NCI-H526 (cell line): ENCODE data around the gene PIN4.
"Not testable (repeated sequence)": the region's sequence is repeated elsewhere in the genome, so short reads cannot be mapped to it uniquely, and the experiment has no call there.

ENCODE experiments used
- DNase-seq, 2 experiments: peaks; one replicate each; lab custom pipeline; 2025; lab: John Stamatoyannopoulos, UW

PIN4 gene

DNA sequence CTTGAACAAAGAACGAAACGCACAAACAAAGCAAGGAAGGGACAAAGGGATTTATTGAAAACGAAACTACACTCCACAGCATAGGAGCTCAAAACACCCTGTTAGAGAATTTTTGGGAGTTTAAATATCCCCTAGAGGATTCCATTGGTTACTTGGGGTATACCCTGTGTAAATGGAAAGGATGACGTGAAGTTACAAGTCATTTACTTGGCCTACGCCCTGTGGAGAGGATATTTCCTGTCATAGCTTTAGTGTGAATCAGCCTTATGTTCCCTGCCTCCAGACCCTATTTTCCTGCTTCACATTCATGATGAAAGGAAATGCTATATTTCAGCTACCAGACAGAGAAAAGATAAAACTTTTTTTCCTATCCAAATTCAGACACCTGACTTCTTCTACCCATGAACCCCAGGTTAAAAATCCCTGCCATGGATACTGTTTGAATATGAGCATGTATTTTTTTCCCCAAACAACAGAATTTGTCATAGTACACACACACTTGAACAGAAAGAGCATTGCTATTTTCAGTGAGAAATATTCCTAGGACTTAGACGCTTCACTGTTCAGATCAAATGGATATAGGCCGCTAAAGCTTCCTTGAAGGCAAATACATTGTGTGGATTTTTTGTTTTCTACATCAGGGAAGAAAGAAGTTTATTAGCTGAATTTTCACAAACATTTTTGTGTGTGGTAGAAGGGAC lies 20.4 kb downstream of the PIN4 start:
- DNase-seq = no peak

DNA sequence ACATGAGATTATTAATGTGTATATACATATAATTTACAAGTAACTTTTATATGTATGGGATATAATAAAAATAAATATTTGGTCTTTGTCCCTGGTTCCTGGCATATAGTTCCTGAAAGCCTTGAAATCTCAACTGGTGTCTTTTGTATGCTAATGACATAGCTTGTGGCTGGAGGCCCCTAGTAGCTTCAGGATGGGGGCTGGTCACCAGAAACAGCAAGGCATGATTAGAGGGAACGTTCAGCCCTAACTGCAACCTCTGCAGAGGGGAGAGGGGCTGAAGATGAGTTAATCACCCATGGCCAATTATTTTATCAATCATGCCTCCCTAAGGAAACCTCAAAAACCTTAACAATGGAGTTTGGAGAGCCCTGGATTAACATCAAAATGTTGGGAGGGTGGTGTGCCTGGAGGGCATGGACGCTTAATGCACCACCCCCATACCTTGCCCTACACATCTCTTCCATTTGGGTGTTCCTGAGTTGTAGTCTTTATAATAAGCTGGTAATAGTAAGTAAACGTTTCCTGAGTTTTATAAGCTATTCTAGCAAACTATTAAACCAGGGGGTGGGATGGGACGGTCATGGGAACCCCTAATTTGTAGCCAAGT lies 21.3 kb downstream of the PIN4 start:
- DNase-seq = no peak

DNA sequence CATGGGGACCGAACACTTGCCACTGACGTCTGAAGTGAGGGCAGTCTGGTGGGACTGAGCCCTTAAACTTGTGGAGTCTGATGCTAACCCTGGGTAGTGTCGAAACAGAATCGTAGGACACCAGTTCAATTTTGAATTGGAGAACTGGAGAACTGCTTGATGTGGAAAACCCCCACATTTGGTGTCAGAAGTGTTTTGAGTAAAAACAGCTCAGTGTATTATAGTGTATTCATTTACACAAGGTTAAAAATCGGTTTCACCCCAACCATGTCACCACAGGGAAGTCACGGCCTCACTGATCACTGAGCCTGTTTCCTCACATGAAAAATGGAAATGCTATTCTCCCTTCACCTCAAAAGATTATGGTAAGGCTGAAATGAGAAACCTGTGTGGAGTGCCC lies 21.9 kb downstream of the PIN4 start:
- DNase-seq = no peak

DNA sequence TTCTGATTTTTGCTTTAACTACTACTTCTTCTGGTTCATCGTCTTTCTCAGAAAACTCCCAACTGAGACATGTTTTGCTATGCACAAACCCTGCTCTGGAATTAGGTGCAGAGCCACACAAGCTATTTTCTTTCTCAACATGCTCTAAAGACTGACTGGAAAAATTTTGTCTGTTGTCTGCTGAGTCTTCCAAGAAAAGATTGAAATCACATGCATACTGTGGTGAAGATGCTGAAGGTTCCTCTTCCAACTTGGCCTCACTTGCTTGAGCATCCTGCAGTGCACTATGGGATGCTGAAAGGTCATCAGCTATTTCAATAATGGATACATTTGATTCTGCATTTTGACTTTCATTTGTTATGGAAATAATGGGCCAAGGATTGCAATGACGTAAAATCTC lies 24.1 kb downstream of the PIN4 start:
- DNase-seq = no peak

DNA sequence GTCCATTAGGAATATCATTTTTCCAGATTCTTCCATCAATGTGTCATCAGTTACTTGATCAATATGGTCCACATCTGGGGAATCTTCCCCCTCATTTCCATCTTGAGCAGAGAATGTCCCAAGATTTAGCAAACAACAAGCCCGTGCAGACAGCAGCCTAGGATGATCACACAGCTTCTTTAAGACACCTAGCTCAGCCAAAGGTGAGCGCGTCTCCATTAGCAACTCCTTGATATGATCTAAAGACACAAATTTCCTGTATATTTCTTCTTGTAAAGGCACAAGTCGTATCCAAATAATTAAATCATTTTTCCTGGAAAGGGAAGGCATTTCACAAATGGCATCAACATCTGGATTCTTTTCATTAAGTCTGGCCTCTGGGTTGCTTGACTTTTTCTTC lies 25.8 kb downstream of the PIN4 start:
- no peak for DNase-seq

DNA sequence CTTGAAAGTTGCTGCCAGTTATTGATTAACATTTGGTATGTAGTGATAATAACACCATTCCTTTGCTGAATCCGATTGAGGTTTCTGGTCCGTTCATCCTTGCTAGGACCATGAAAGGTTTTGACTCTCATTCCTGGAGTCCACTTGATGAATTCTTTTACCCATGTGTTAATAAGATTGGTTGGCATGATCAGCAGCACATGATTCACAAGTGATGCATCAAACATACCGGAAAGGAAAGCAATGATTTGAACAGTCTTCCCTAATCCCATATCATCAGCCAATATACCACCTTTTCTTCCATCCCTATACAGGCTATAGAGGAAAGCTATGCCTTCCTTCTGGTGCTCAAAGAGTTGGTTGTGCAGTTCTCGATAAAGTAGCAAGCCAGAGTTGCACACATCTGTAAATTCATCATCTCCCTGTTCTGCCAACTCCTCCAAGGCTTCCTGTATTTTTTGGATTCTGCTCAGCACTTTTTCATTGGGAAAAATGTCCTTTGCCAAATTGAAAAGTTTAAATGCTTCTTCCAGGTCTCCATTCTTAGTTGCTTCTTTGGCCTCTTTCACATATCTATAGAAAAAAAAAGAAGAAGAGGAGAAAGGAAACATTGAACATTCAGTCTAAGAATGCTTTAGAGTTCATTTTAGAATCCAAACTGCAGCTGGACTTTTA lies 26.7 kb downstream of the PIN4 start:
- no peak for DNase-seq

DNA sequence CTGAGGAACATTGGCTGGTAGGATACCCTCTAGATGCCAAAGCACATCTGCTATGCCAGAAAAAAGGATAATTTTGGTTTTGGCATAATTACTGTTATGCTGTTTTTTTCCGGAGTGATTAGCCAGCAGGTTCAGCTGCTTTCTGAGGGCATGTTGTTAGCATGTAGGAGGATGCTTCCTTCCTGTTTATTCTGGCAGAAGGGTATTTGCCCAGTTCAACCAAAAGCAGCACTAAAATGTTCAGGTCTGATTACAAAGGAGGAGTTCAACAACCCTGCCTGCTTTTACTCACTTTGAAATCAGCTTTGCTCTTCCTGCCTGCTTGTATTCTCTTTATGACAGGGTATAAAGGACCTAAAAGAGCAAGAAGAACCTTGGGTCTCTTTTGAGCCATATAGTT lies 35.4 kb downstream of the PIN4 start:
- DNase-seq = no peak

DNA sequence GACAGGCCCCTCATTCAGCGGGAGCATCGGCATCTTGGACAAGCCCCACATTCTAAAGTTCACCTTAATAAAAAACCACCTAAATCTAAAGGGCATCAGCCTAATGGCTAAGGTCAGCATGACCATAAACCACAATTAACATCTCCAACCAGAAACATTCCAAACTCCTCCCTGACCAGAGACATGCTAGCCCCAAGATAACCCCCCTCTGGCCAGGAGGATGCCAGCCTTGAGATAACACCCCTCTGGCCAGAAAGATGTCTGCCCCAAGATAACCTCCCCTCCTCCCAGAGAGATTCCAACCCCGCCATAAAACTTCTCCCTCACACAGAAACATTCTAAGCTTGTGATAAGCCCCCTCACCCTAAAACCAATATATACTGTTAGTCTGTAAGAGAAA lies 38.8 kb downstream of the PIN4 start:
- DNase-seq = not testable (repeated sequence)

DNA sequence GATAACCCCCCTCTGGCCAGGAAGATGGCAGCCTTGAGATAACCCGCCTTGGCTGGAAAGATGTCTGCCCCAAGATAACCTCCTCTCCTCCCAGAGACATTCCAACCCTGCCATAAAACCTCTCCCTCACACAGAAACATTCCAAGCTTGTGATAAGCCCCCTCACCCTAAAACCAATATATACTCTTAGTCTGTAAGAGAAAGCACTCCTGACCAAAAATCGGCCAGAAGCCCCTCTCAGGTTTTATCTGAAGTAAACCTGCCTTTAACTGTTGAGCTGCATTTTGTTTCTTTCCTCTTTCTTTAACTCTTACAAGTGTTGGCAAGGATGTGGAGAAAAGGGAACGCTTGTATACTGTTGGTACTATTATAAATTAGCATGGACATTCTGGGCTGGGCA lies 48.7 kb downstream of the PIN4 start:
- DNase-seq = no peak

DNA sequence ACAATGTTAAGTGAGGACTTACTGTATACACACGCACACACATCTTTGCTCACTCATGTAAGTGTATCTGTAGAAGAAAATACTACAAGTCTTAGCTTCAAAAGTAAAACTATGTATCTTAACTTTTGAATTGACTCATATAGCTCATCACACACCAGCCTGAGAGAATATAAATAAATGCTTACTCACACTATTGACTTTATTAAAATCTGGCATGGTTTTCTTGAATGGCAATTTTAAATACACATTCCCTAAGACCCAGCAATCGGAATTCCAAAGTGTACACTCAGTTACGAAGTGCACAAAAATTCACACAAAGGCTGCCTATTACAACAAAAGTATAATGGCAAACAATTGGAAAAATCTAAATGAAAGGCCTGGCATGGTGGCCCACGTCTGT lies 55.3 kb downstream of the PIN4 start:
- no peak for DNase-seq

DNA sequence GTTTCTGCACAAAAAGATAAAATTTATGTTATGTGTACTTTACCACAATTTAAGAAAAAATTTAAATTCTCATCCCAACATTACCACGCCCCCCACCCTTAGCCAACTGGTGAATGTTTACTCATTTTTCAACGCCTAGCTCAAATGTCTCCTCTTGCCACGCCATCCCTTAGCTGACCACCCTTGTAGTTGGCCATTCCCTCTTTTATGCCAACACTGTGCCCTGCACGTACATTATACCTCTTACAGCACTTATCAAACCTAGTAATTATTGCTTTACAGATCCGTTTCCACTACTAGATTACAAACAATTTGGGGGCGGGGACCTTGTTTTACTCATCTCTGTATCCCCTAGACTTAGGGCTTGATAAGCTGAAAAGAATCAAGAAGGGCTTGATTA lies 56.6 kb downstream of the PIN4 start:
- no peak for DNase-seq

DNA sequence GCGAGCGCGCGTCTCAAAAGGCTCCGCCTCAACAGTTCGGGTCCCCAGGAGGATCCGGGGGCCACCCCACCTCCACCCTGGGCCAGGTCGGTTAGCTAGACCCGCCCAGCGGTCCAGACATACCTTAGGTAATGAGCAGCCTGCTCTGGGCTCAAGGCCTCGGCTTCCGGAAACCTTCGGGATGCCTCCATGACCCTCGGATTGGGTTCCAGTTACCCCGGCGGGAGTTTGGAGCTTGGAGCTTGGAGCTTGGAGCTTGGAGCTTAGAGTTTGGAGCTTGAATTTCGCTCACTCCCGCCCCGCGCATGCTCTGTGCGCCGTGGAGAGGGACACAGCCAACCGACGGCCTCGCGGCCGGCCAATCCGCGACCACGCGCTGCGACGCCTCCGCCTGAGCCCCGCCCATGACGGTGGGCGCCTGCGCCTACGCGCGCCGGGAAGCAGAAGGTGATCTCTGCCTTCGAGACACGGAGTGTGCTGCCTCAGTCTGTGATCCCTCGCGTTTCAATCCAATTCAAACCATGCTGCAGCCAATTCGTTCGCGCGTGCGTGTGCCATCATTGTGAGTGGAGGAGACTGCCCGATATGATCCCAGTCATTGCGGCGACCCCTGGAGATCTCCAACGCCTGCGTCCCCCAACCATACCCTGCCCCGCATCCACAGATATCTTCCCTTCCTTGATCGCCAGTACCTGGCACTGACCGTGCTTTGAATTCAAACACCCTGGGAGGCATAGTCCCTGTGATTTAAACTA lies 57.3 kb downstream of the PIN4 start, which contains the start of gene ERCC6L:
ERCC6L (minus strand) TSS at position 307 of the 755 bp plus-strand sequence; CDS start at position 191, 116 bp downstream.
- peak; percentile 20 to 72 for DNase-seq

DNA sequence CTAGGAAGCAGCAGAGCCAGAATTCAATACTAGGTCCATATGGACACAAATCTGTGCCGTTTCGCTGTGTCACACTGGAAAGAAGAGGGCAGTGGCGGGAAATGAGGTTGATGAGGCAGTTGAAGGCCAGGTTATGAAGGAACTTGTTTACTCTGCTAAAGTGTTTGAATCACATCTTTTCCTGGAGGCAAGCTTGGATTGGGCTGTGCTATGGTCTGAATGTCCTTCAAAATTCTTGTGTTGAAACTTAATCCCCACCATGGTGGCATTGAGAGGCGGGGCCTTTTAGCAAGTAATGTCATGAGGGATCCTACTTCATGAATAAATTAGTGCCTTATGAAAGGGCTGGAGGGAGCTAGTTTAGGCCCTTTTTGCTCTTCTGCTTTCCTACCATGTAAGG lies 59.4 kb downstream of the PIN4 start:
- no peak for DNase-seq

DNA sequence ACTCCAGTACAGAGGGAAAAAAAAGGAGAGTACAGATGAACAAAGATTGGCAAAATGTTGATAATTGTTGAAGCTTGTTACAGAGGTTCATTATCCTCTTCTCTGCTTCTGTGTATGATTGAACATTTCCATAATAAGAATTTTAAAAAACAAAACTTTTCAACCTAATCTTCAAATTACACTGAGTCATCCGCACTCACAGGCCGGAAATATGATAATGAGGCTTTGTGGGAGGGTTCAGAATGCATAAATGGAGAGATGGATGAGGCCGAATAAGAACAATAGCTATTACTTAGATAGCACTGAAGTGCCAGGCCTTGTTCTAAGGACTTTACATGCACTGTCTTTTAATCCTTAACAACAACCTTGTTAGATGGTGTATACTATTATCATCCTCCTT lies 61.9 kb downstream of the PIN4 start:
- DNase-seq = no peak

DNA sequence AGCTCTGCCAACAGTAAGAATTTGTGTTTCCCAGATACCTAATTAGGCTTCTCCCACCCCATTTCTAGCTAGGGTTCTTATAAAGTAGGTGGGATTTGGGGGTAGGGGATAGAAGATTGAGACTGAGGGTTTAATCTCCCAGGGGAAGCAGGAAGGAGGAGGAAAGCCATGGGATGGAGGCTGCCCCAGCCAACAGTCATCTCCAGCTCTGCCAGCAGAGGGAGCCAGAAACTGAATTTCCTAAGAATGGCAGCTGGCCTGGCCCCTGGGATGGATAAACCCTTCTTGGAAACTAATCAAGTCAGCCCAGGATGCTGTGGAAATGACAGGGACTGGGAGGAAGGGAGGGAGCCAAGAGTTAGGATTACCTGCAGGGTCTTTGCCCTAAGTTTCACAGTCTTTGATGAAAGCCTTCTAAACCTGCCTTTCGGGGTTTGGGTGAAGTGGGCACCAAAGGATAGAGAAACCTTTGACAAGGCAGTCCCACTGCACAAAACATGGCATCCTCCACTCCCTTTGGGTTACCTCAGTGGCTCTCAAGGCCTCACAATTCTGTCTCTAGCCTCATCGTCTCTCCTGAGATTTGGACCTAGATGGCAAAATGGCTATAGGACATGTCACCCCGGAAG lies 64.0 kb downstream of the PIN4 start:
- peak in 1 of 2 experiments; percentile 66 for DNase-seq

DNA sequence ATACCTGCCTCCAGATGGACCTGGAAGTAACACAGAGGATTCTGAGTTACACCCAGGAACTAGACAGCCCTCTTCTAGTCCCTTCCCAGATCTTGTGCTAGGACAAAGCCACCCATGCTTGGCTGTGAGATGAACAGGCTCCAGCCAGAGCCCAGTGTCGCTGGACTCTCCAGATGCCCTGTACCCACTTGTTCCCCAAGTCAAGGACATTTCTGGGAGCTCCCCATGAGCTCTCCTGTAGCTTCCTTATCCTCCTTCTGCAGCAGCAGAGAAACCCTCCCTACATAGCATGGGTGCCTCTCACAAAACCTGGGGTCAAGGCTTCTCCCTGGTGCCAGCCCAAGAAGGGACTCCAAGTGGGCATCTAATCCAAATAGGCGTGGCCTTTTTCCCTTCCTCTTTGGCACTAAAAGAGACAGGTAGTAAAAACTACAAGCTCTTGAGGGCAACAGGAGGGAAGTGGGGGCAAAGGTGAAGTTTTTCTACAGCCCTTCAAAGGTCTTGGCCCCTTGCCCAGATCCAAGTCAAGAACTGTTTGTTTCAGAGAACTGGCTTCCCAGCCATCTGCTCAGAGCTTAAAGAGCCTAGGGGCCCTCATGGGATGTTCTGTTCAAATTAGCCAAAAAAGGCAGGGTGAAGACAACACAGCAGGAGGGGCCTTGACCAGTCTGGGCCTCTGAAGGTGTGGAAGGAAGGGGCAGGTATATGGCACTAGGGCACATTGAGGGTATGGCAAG lies 65.8 kb downstream of the PIN4 start:
- DNase-seq = no peak
